ENCODE measurements around the gene OCEL1. TPM values are rescaled to one million over a fixed set of nuclear protein-coding genes. Genes with fewer than 3 reads are reported as not detected.

Gene OCEL1
- total and polyA plus RNA-seq, 3 donors from 2014 or later = 6.6 to 17.5 (median 13.9) TPM

GRCh38 chr19:17202249-17202648 lies 23.8 kb upstream of the OCEL1 start:
- Histone ChIP-seq H3K27me3 (no peaks in the 10 kb centered on the region), H3K27ac (no peak overlapping the region), H3K9me3 (no peaks in the 10 kb centered on the region), H3K4me3 (no peak overlapping the region), H3K4me1 (no peaks in the 10 kb centered on the region), H3K36me3 (ENCODE audit: low read depth, missing control alignments) (no peaks in the 10 kb centered on the region)
- no peak for TF ChIP-seq CTCF (IDR thresholded peaks at IDR 0.05)
- TF ChIP-seq POLR2A (IDR thresholded peaks at IDR 0.05) = no peak
- intact Hi-C loops (cut with DNase I; ENCODE audit: low total_unique reads) = loop anchor here (10.0 kb wide), 1 partner anchor 73 kb away; no protein-coding TSS in a partner anchor
- 88% methylated on average over 9 of the region's 9 CpGs for WGBS, 2 donors
- no peak for DNase-seq

- no peaks in the 10 kb centered on the region for H3K27me3 ChIP-seq
- TF ChIP-seq CTCF (IDR thresholded peaks at IDR 0.05) (no peak), POLR2A (IDR thresholded peaks at IDR 0.05) (no peak)
- intact Hi-C loops (cut with DNase I; ENCODE audit: low total_unique reads) = loop anchor here (10.0 kb wide), 1 partner anchor 72 kb away; no protein-coding TSS in a partner anchor
- WGBS, 2 donors = 88 to 96% methylated on average over 17 of the region's 17 CpGs
- H3K27ac ChIP-seq = no peak overlapping the region
- H3K4me1 ChIP-seq = no peaks in the 10 kb centered on the region
- H3K9me3 ChIP-seq = no peaks in the 10 kb centered on the region
- DNase-seq = no peak
- H3K4me3 ChIP-seq = no peak overlapping the region
- no peaks in the 10 kb centered on the region for H3K36me3 ChIP-seq (ENCODE audit: low read depth, missing control alignments)
Measured at GRCh38 chr19:17202713-17203112, 23.3 kb upstream of the OCEL1 start.

GRCh38 chr19:17205237-17206140 lies 20.5 kb upstream of the OCEL1 start:
- Histone ChIP-seq H3K36me3 (ENCODE audit: low read depth, missing control alignments) (no peaks in the 10 kb centered on the region), H3K27ac (no peak overlapping the region), H3K4me1 (no peaks in the 10 kb centered on the region), H3K4me3 (no peak overlapping the region), H3K9me3 (no peaks in the 10 kb centered on the region), H3K27me3 (no peaks in the 10 kb centered on the region)
- TF ChIP-seq CTCF (IDR thresholded peaks at IDR 0.05) = peak; percentile 37 to 66 (median 51)
- TF ChIP-seq POLR2A (IDR thresholded peaks at IDR 0.05) = no peak
- intact Hi-C loops (cut with DNase I; ENCODE audit: low total_unique reads) = loop anchor here (10.0 kb wide), 1 partner anchor 69 kb away; no protein-coding TSS in a partner anchor
- whole genome bisulfite sequencing, 2 donors = 61 to 80% methylated on average over 3 to 25 of the region's 27 CpGs
- peak; percentile 67 for DNase-seq

GRCh38 chr19:17206736-17207581 lies 19.1 kb upstream of the OCEL1 start:
- 93 to 95% methylated on average over 16 to 25 of the region's 25 CpGs for WGBS, 2 donors
- no peak overlapping the region for H3K27ac ChIP-seq
- H3K27me3 ChIP-seq = no peaks in the 10 kb centered on the region
- DNase-seq = no peak
- TF ChIP-seq CTCF (IDR thresholded peaks at IDR 0.05) (no peak), POLR2A (IDR thresholded peaks at IDR 0.05) (no peak)
- no peaks in the 10 kb centered on the region for H3K4me1 ChIP-seq
- no peak overlapping the region for H3K4me3 ChIP-seq
- H3K9me3 ChIP-seq = no peaks in the 10 kb centered on the region
- H3K36me3 ChIP-seq (ENCODE audit: low read depth, missing control alignments) = no peaks in the 10 kb centered on the region
- intact Hi-C loops (cut with DNase I; ENCODE audit: low total_unique reads) = loop anchor here (10.0 kb wide), 1 partner anchor 68 kb away; no protein-coding TSS in a partner anchor
